GM12892 (cell line): ENCODE results near the gene FBLN2.

Source experiments
- DNase-seq: peaks from one replicate; pipeline ENCODE4 v3.0.0; 2011; ENCODE audit not compliant: insufficient read length
- FAIRE-seq: peaks from 2 replicates; lab custom pipeline; 2011; peaks lifted over from hg19 to GRCh38; lab: Jason Lieb, UNC
- POLR2A ChIP-seq: IDR thresholded peaks from 2 replicates; pipeline ENCODE4 v1.6.1; 2011; ENCODE audit warnings: low read depth, low read length, control low read depth
- POLR2AphosphoS5 ChIP-seq: IDR thresholded peaks from 2 replicates; pipeline ENCODE4 v1.6.1; 2011; ENCODE audit warnings: low read depth, low read length, control low read depth
- TAF1 ChIP-seq: IDR thresholded peaks from 2 replicates; pipeline ENCODE4 v1.6.1; 2011; ENCODE audit warnings: low read depth, mild to moderate bottlenecking, control low read depth, low read length, borderline replicate concordance

The FBLN2 gene

GRCh38 chr3:13566769-13567310, 17.9 kb downstream of the FBLN2 start:
- DNase-seq: no peak
- TF ChIP-seq POLR2AphosphoS5: no peak
- TF ChIP-seq POLR2A: no peak
- TF ChIP-seq TAF1: no peak
- no peak for FAIRE-seq

DNA sequence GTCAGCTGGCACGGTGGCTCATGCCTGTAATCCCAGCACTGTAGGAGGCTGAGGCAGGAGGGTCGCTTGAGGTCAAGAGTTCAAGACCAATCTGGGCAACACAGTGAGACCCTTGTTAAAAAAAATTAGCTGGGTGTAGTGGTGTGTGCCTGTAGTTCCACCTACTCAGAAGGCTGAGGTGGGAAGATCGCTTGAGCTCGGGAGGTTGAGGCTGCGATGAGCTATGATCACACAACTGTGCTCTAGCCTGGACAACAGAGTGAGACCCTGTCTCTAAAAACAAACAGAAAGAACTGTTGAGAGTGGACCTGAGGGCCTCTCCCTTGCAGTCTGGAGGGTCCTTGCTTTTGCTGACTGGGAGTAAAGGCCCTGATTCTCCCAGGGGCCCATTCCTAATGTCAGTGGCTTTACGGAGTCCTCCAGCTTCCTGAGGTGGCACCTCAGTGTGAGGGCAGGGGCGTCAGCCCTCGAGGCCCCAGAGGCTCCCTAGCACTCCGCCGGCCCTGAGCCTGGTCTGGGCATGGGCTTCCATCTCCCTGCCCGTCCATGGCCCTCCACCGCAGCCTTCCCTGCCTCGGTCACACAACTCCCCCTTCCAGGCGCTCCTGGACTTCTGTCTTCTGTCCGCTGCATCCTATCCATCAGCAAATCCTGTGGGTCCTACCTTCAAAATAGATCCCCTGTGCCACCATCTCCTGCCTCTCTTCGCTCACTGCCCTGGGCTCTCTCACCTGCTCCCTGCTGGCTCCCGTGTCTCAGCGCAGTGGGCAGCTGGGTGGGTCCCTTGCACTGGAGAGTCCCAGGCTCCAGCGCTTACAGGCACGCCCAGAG, 19.0 kb downstream of the FBLN2 start:
- TF ChIP-seq POLR2AphosphoS5 (no peak), POLR2A (no peak), TAF1 (no peak)
- DNase-seq: no peak
- no peak for FAIRE-seq

- no peak for FAIRE-seq
- TF ChIP-seq POLR2AphosphoS5 (no peak), TAF1 (no peak), POLR2A (no peak)
- DNase-seq: no peak
Observed at GRCh38 chr3:13568515-13569028, 19.6 kb downstream of the FBLN2 start.

DNA sequence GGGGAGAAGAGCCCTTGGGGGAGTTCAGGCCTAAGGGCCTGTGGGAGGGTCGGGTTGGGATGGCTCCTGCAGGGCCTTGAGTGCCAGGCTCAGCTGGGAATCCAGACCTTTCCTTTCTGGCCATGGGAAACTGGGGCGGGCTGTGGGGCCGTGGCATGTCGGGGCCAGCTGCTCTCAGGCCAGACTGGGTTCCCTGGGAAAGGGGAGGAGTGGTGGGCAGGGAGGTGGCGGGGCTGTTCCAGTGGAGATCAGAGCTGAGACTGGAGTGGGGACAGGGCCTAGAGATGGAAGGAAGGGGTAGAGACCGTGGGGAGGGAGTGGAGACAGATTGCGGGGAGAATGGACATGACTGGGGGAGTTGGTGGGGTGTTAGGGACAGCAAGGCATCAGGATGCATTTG, 20.3 kb downstream of the FBLN2 start:
- DNase-seq (no peak), FAIRE-seq (no peak)
- TF ChIP-seq TAF1 (no peak), POLR2A (no peak), POLR2AphosphoS5 (no peak)

GRCh38 chr3:13569641-13570390, 20.9 kb downstream of the FBLN2 start:
- FAIRE-seq (no peak), DNase-seq (no peak)
- no peak for TF ChIP-seq POLR2A
- no peak for TF ChIP-seq TAF1
- TF ChIP-seq POLR2AphosphoS5: no peak

- no peak for FAIRE-seq
- no peak for DNase-seq
- TF ChIP-seq TAF1: no peak
- TF ChIP-seq POLR2AphosphoS5: no peak
Observed at GRCh38 chr3:13570391-13571194, 21.7 kb downstream of the FBLN2 start.

GRCh38 chr3:13571264-13571663, 22.3 kb downstream of the FBLN2 start:
- DNase-seq (no peak), FAIRE-seq (no peak)
- TF ChIP-seq TAF1: no peak
- no peak for TF ChIP-seq POLR2A
- TF ChIP-seq POLR2AphosphoS5: no peak

GRCh38 chr3:13571831-13572750, 23.2 kb downstream of the FBLN2 start:
- DNase-seq (no peak), FAIRE-seq (no peak)
- TF ChIP-seq POLR2AphosphoS5 (no peak), POLR2A (no peak)

DNA sequence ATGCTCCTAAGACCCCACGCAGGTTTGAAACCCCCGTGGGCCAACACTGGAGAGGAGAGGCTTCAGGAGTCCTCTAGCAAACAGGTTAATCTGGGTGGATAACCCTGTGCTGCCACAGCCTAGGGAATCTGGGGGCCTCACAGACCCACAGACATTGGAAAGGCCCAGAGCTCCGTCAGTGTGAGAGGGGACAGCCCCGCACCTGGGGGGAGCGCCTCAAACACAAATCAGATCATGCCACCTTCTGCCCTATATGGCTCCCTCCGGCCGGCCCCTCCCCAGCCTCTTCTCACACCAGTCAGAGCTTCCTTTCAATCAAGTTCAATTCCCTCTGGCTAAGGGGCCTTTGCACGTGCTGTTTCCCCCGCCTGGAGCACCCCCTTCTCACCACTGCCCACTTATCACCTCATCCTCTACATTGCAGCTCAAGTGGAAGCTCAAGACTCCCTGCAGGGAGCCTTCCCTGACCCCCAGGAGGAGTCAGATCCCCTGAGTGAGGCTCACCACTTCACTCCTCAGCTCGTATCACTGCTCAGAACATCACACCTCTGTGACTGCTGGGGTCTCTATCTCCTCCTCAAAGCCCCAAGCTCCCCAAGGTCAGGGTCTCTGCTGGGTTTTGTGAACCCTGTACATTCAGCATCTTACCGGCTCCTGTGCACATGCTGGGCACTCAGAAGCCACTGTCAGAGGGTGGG, 24.1 kb downstream of the FBLN2 start:
- DNase-seq: no peak
- TF ChIP-seq POLR2A (no peak), TAF1 (no peak), POLR2AphosphoS5 (no peak)
- no peak for FAIRE-seq

- FAIRE-seq (no peak), DNase-seq (no peak)
- no peak for TF ChIP-seq POLR2AphosphoS5
- no peak for TF ChIP-seq POLR2A
- TF ChIP-seq TAF1: no peak
Observed at GRCh38 chr3:13574083-13574797, 25.3 kb downstream of the FBLN2 start.
